Lung microvascular endothelial cell (primary cell): ENCODE measurements around the gene ADCYAP1. TPM values are rescaled to one million over a fixed set of nuclear protein-coding genes. Genes with fewer than 3 reads are reported as not detected.
A peak's percentile ranks its signal among the peaks of the same experiment; 100 is the strongest.

Experiments
- DNase-seq, 2 donors: peaks; one replicate each; pipeline versions ENCODE4 v3.0.0 to v3.0.0-alpha.2; 2010; ENCODE audit warnings: low read depth in 2 of 2
- total RNA-seq: library from RNA; depleted of rRNA; stranded (reverse); fragments of >200 nt; gene quantifications from 2 replicates; pipeline ENCODE4 v1.2.1, GENCODE V29; 2014

Gene ADCYAP1
- total RNA-seq, 1 donor from 2014 or later: not detected

- peak; percentile 6 to 17 for DNase-seq
These were observed 55.2 kb downstream of the ADCYAP1 start for GRCh38 chr18:959854-960253.

Other genes with a start within 250 kb of the ADCYAP1 start
- gene TYMS, start 247.2 kb upstream of the ADCYAP1 start, total RNA-seq: 7.7 and 25.3 TPM in 2 replicates
- 12.5 and 18.3 TPM in 2 replicates for gene ENOSF1, start 192.2 kb upstream of the ADCYAP1 start, total RNA-seq
- gene YES1, start 92.6 kb upstream of the ADCYAP1 start, total RNA-seq: 138 and 140 TPM in 2 replicates